Measurements from ENCODE around the gene TCFL5. TPM values are rescaled to one million over a fixed set of nuclear protein-coding genes. Genes with fewer than 3 reads are reported as not detected.

The TCFL5 gene
- total and polyA plus RNA-seq, 12 donors = 2.5 to 8.3 (median 6.4) TPM

GRCh38 chr20:62889411-62889810 lies 27.8 kb upstream of the TCFL5 start:
- TF ChIP-seq CTCF (IDR thresholded peaks at IDR 0.05) = no peak
- Histone ChIP-seq H3K9me3 (no peaks in the 10 kb centered on the region), H3K27ac (no peak overlapping the region), H3K4me1 (peaks cover 0 to 13% (median 0%) of the 10 kb centered on the region in 9 donors), H3K36me3 (peaks cover 16 to 94% (median 69%) of the 10 kb centered on the region in 9 donors), H3K4me3 (no peak overlapping the region), H3K27me3 (no peaks in the 10 kb centered on the region)
- DNase-seq = no peak
- no peak for ATAC-seq
- intact Hi-C loops (cut with DNase I) = no loop called here
- WGBS, 2 donors = 93% methylated on average over 8 of the region's 8 CpGs

GRCh38 chr20:62888910-62889309 lies 27.3 kb upstream of the TCFL5 start:
- 91 to 92% methylated on average over 17 of the region's 17 CpGs for WGBS, 2 donors
- ATAC-seq (no peak), DNase-seq (no peak)
- Histone ChIP-seq H3K4me3 (no peak overlapping the region), H3K27me3 (no peaks in the 10 kb centered on the region), H3K36me3 (peaks cover 12 to 89% (median 64%) of the 10 kb centered on the region in 9 donors), H3K27ac (no peak overlapping the region), H3K4me1 (peaks cover 0 to 13% (median 0%) of the 10 kb centered on the region in 9 donors), H3K9me3 (no peaks in the 10 kb centered on the region)
- intact Hi-C loops (cut with DNase I) = no loop called here
- TF ChIP-seq CTCF (IDR thresholded peaks at IDR 0.05) = no peak

- Histone ChIP-seq H3K27ac (no peak overlapping the region), H3K9me3 (no peaks in the 10 kb centered on the region), H3K36me3 (peaks cover 11 to 84% (median 59%) of the 10 kb centered on the region in 9 donors), H3K4me3 (no peak overlapping the region), H3K4me1 (peaks cover 0 to 13% (median 0%) of the 10 kb centered on the region in 9 donors), H3K27me3 (no peaks in the 10 kb centered on the region)
- 96% methylated on average over 16 of the region's 16 CpGs for WGBS, 2 donors
- intact Hi-C loops (cut with DNase I) = no loop called here
- TF ChIP-seq CTCF (IDR thresholded peaks at IDR 0.05) = no peak
- DNase-seq = no peak
- peak in 2 of 8 donors; percentile 20 to 28 for ATAC-seq
These were observed 26.8 kb upstream of the TCFL5 start for GRCh38 chr20:62888406-62888805.

GRCh38 chr20:62887860-62888239 lies 26.2 kb upstream of the TCFL5 start:
- H3K9me3 ChIP-seq = no peaks in the 10 kb centered on the region
- H3K27ac ChIP-seq = peak overlapping the region in 1 of 10 donors; percentile 16
- 81 to 88% methylated on average over 7 of the region's 7 CpGs for WGBS, 2 donors
- intact Hi-C loops (cut with DNase I) = no loop called here
- TF ChIP-seq CTCF (IDR thresholded peaks at IDR 0.05) = no peak
- DNase-seq (no peak), ATAC-seq (peak in 1 of 8 donors; percentile 15)
- peaks cover 0 to 13% (median 0%) of the 10 kb centered on the region in 9 donors for H3K4me1 ChIP-seq
- no peak overlapping the region for H3K4me3 ChIP-seq
- H3K27me3 ChIP-seq = no peaks in the 10 kb centered on the region
- H3K36me3 ChIP-seq = peaks cover 11 to 79% (median 53%) of the 10 kb centered on the region in 9 donors

All from heart right ventricle (tissue), 16 donors.